ENCODE data around the gene LRRC56. TPM values are rescaled to one million over a fixed set of nuclear protein-coding genes. Genes with fewer than 3 reads are reported as not detected.

The LRRC56 gene
- total RNA-seq, 3 donors from 2014 or later = 1.5 to 5.2 (median 4.8) TPM

DNA sequence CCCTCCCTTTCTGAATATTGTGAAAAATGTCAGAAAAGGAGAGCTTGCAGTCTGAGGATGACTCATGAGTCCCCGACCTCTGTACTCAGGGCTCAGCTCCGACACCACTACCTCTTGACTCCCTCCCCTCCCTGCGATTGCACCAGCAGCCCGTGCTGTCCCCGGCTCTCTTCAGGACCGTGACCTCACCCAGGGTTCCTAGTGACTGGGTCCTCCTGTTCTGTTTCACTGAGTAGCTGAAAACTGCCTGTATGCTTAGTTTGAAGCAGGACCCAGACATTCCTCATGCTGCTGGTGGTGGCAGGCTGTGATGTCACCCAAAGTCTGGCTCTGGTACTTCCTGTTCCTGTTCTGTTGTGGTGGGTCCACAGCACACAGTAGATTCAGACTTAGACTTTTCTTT lies 50.7 kb downstream of the LRRC56 start:
- peaks cover 6% of the 10 kb centered on the region for H3K36me3 ChIP-seq (ENCODE audit: low read depth)
- H3K9me3 ChIP-seq = no peaks in the 10 kb centered on the region
- TF ChIP-seq, protein P1, sequence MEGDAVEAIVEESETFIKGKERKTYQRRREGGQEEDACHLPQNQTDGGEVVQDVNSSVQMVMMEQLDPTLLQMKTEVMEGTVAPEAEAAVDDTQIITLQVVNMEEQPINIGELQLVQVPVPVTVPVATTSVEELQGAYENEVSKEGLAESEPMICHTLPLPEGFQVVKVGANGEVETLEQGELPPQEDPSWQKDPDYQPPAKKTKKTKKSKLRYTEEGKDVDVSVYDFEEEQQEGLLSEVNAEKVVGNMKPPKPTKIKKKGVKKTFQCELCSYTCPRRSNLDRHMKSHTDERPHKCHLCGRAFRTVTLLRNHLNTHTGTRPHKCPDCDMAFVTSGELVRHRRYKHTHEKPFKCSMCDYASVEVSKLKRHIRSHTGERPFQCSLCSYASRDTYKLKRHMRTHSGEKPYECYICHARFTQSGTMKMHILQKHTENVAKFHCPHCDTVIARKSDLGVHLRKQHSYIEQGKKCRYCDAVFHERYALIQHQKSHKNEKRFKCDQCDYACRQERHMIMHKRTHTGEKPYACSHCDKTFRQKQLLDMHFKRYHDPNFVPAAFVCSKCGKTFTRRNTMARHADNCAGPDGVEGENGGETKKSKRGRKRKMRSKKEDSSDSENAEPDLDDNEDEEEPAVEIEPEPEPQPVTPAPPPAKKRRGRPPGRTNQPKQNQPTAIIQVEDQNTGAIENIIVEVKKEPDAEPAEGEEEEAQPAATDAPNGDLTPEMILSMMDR (IDR thresholded peaks at IDR 0.05) = no peak
- no peak overlapping the region for H3K4me3 ChIP-seq
- H3K4me1 ChIP-seq (ENCODE audit: low read depth) = no peaks in the 10 kb centered on the region
- peak in 1 of 3 donors; percentile 17 for DNase-seq
- intact Hi-C loops (cut with DNase I, micrococcal nuclease) = no loop called here
- ATAC-seq = peak; percentile 68

DNA sequence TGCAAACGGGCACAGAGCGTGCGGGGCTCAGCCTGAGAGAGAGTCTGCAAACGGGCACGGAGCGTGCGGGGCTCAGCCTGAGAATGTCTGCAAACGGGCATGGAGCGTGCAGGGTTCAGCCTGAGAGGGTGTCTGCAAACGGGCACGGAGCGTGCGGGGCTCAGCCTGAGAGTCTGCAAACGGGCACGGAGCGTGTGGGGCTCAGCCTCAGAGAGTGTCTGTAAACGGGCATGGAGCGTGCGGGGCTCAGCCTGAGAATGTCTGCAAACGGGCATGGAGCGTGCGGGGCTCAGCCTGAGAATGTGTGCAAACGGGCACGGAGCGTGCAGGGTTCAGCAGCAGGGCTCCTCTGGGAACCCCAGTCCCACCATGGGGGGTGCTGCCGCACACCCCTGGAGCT lies 52.5 kb downstream of the LRRC56 start:
- Histone ChIP-seq H3K36me3 (ENCODE audit: low read depth) (peaks cover 5% of the 10 kb centered on the region), H3K9me3 (no peaks in the 10 kb centered on the region), H3K4me1 (ENCODE audit: low read depth) (no peaks in the 10 kb centered on the region), H3K4me3 (no peak overlapping the region)
- peak in 1 of 3 donors; percentile 19 for DNase-seq
- intact Hi-C loops (cut with DNase I, micrococcal nuclease) = no loop called here
- no peak for ATAC-seq
- TF ChIP-seq, protein P1 (IDR thresholded peaks at IDR 0.05) = no peak

DNA sequence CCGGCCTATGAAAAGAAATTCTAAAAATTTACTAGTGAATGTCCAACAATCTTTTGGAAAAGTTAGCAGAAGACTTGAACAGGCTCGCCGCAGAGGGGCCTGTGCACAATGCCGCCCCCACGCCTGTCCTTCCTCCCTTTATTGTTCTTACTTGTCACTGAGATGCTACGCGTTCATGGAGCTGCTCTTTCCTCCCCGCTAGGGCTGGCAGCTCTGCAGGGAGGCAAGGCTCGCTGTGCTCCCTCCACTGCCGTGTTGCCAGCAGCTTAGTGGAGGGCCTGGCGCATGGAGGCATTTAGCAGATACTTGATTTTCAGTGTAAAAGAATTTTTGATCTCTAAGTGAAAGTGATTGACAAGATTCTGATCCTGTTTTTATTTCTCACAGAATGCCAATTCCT lies 53.7 kb downstream of the LRRC56 start:
- TF ChIP-seq, protein P1 (IDR thresholded peaks at IDR 0.05) = no peak
- no peaks in the 10 kb centered on the region for H3K4me1 ChIP-seq (ENCODE audit: low read depth)
- intact Hi-C loops (cut with DNase I, micrococcal nuclease) = no loop called here
- H3K36me3 ChIP-seq (ENCODE audit: low read depth) = peaks cover 5% of the 10 kb centered on the region
- H3K4me3 ChIP-seq = no peak overlapping the region
- no peaks in the 10 kb centered on the region for H3K9me3 ChIP-seq
- DNase-seq = no peak
- ATAC-seq = no peak

DNA sequence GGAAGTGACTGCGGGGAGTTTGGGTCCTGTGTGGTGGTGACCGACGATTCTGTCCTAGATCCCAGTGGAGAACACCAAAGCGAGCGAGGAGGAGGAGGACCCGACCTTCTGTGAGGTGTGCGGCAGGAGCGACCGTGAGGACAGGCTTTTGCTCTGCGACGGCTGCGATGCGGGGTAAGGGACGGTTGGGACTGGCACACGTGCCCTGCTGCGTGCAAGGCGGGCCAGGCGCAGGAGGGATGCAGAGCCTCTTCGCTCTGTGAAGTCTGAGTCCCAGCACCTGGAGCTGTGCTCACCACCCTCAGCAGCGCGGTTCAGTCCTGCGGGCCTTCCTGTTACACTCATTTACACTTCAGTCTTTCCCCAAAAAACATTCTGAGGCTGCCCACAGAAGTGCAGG lies 55.2 kb downstream of the LRRC56 start:
- H3K36me3 ChIP-seq (ENCODE audit: low read depth) = peaks cover 8% of the 10 kb centered on the region
- intact Hi-C loops (cut with DNase I, micrococcal nuclease) = no loop called here
- no peak overlapping the region for H3K4me3 ChIP-seq
- ATAC-seq (no peak), DNase-seq (no peak)
- TF ChIP-seq, protein P1 (IDR thresholded peaks at IDR 0.05) = no peak
- H3K4me1 ChIP-seq (ENCODE audit: low read depth) = no peaks in the 10 kb centered on the region
- no peaks in the 10 kb centered on the region for H3K9me3 ChIP-seq

DNA sequence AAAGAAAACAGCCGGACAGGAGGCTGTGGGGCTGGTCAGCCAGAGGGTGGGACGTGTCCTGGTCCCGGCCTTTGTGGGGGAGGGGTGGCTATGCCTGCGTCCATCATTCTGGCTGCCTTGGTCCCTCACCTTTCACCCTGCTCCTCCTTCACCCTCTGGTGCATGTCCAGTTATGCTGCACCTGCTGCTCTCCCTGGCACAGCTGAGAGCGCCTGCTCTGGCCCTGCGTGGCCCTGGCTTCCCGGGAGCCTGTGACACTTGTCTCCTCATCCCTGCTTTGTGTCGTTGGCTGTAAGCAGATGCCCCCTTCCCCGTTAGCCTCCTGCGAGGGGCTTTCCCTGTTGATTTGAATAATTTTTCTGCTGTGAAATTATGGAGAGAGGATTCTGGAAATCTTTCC lies 55.6 kb downstream of the LRRC56 start:
- intact Hi-C loops (cut with DNase I, micrococcal nuclease) = no loop called here
- H3K4me3 ChIP-seq = no peak overlapping the region

More for the DNA sequence above, 55.6 kb downstream of the LRRC56 start:
- DNase-seq = no peak
- no peaks in the 10 kb centered on the region for H3K4me1 ChIP-seq (ENCODE audit: low read depth)
- H3K36me3 ChIP-seq (ENCODE audit: low read depth) = peaks cover 8% of the 10 kb centered on the region
- TF ChIP-seq, protein P1 (IDR thresholded peaks at IDR 0.05) = no peak
- no peaks in the 10 kb centered on the region for H3K9me3 ChIP-seq
- ATAC-seq = no peak

Data from mucosa of descending colon (tissue), 3 donors.